ENCODE results near the gene NKAP.
"Not testable (repeated sequence)": the region's sequence is repeated elsewhere in the genome, so short reads cannot be mapped to it uniquely, and the experiment has no call there.

The NKAP gene

GRCh38 chrX:119943185-119943988 is at the start of gene NKAP:
TSS of gene NKAP (minus strand) at chrX:119943751. CDS start at chrX:119943605, 146 bp downstream.
- ATAC-seq: peak; percentile 89 to 91

GRCh38 chrX:119991005-119991787 is 47.6 kb upstream of the NKAP start:
- ATAC-seq: peak in 1 of 2 donors; percentile 17

- ATAC-seq: no peak
These were observed 47.0 kb upstream of the NKAP start for GRCh38 chrX:119990556-119991004.

GRCh38 chrX:119989905-119990555 is 46.5 kb upstream of the NKAP start:
- no peak for ATAC-seq

- ATAC-seq: no peak
These were observed 42.7 kb upstream of the NKAP start for GRCh38 chrX:119986203-119986602.

- no peak for ATAC-seq
These were observed 41.1 kb upstream of the NKAP start for GRCh38 chrX:119984652-119985051.

- no peak for ATAC-seq
These were observed 39.9 kb upstream of the NKAP start for GRCh38 chrX:119983494-119983893.

GRCh38 chrX:119982145-119982544 is 38.6 kb upstream of the NKAP start:
- no peak for ATAC-seq

GRCh38 chrX:119981286-119982070 is 37.9 kb upstream of the NKAP start:
- ATAC-seq: no peak

- ATAC-seq: not testable (repeated sequence)
These were observed 33.6 kb upstream of the NKAP start for GRCh38 chrX:119977172-119977571.

- ATAC-seq: no peak
These were observed 27.6 kb upstream of the NKAP start for GRCh38 chrX:119971184-119971583.

GRCh38 chrX:119970574-119970973 is 27.0 kb upstream of the NKAP start:
- no peak for ATAC-seq

- ATAC-seq: not testable (repeated sequence)
These were observed 23.3 kb upstream of the NKAP start for GRCh38 chrX:119966837-119967236.

GRCh38 chrX:119960625-119961024 is 17.1 kb upstream of the NKAP start:
- ATAC-seq: no peak

- ATAC-seq: not testable (repeated sequence)
These were observed 12.4 kb upstream of the NKAP start for GRCh38 chrX:119955807-119956570.

GRCh38 chrX:119954374-119954773 is 10.8 kb upstream of the NKAP start:
- ATAC-seq: no peak

- ATAC-seq: no peak
These were observed 4.8 kb upstream of the NKAP start for GRCh38 chrX:119948381-119948780.

GRCh38 chrX:119945481-119945880 is 1.9 kb upstream of the NKAP start:
- ATAC-seq: no peak

GRCh38 chrX:119942831-119943184 is 743 bp downstream of the NKAP start:
- ATAC-seq: peak in 1 of 2 donors; percentile 12

- no peak for ATAC-seq
These were observed 1.3 kb downstream of the NKAP start for GRCh38 chrX:119942173-119942819.

- no peak for ATAC-seq
These were observed 2.2 kb downstream of the NKAP start for GRCh38 chrX:119941336-119941735.
